ENCODE data around the gene TRDMT1. TPM values are rescaled to one million over a fixed set of nuclear protein-coding genes. Genes with fewer than 3 reads are reported as not detected.

The TRDMT1 gene
- total and polyA plus RNA-seq, 10 donors, result 1.6 to 40.0 (median 12.0) TPM

DNA sequence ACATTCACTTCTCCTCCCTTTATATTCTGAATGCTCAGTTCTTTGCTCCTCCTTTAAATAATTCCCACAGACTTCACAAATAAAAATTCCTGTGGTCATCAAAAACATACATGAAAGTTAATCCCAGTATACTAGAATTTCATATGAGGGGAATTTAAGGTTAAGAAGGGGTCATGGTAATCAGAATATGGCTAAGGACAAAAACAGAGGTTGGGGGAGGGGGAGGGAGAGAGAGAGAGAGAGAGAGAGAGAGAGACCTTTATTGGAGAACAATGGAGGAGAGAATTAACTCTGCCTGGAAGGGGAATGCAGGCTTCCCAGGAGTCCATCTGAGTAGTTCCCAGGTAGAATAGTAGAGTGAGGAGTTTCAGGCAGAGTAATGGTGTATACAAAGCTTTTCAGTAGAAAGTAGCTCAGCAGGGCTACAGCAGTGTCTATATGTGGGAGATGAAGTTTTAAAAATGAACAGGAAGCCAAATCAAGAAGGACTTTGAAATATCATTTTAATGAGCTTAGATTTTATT lies 66.7 kb downstream of the TRDMT1 start:
- Histone ChIP-seq H3K36me3 (no peaks in the 10 kb centered on the region), H3K27ac (no peak overlapping the region), H3K9me3 (no peaks in the 10 kb centered on the region), H3K4me3 (no peak overlapping the region), H3K27me3 (replicated peaks in 1 of 7) (no peaks in the 10 kb centered on the region), H3K4me1 (peaks cover 0 to 11% (median 0%) of the 10 kb centered on the region in 6 donors)
- intact Hi-C loops (cut with DNase I; ENCODE audit: low total_unique reads), result no loop called here
- no peak for DNase-seq
- no peak for TF ChIP-seq POLR2A (IDR thresholded peaks at IDR 0.05)
- no peak for TF ChIP-seq POLR2AphosphoS5 (IDR thresholded peaks at IDR 0.05)
- TF ChIP-seq CTCF (IDR thresholded peaks at IDR 0.05 in 8 of 11, conservative IDR thresholded peaks at IDR 0.05 in 3 of 11), result no peak

DNA sequence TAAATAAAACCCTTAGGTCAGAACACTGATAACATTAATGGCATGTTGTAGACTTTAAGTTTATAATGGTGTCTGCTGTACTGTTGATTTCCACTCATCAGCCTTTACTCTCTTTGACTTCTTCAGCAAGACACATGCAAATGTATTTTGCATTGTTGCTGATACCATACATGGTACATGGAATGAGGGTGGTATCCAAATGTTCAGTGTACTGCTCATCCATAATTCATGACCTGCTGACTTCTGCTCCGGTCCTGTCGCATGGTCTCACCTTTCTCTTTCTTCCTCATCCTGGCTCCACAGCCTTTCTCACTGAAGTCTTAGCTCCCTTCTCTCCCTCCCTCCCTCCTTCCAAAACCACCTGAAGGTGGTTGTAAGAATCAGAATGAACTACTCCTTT lies 67.2 kb downstream of the TRDMT1 start:
- 93 to 98% (median 95%) methylated on average over 2 of the region's 2 CpGs for WGBS, 5 donors
- no peak for DNase-seq
- Histone ChIP-seq H3K27me3 (replicated peaks in 1 of 7) (no peaks in the 10 kb centered on the region), H3K36me3 (no peaks in the 10 kb centered on the region), H3K4me3 (no peak overlapping the region), H3K4me1 (peaks cover 0 to 11% (median 0%) of the 10 kb centered on the region in 6 donors), H3K9me3 (no peaks in the 10 kb centered on the region), H3K27ac (no peak overlapping the region)
- intact Hi-C loops (cut with DNase I; ENCODE audit: low total_unique reads), result no loop called here
- TF ChIP-seq POLR2AphosphoS5 (IDR thresholded peaks at IDR 0.05) (no peak), POLR2A (IDR thresholded peaks at IDR 0.05) (no peak), CTCF (IDR thresholded peaks at IDR 0.05 in 8 of 11, conservative IDR thresholded peaks at IDR 0.05 in 3 of 11) (no peak)

DNA sequence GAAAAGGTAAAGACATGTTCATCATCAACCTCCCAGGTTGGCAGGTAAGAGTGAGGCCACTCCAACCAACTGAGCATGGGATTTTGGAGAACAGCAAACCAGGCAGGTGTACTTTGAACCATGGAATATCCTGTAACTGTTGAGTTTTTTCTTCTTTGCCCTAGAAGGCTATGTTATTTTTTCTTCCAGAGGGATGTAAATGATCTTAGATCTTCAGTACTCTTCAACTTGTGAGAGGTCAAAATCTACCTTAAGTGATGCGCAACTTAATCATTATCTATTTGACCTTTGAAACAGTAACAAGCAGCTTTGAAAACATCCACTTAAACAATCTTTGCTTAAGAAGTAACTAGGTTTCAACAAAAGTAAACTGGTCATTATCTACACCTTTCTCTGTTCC lies 71.7 kb downstream of the TRDMT1 start, which contains the start of gene CUBN:
CUBN (minus strand) TSS at position 71 of the 400 bp plus-strand sequence; CDS start at position 25, 46 bp downstream.
- H3K27ac ChIP-seq, result no peak within 1 kb of the TSS
- no peak for TF ChIP-seq POLR2AphosphoS5 (IDR thresholded peaks at IDR 0.05)
- TF ChIP-seq CTCF (IDR thresholded peaks at IDR 0.05 in 8 of 11, conservative IDR thresholded peaks at IDR 0.05 in 3 of 11), result no peak
- no peak for TF ChIP-seq POLR2A (IDR thresholded peaks at IDR 0.05)
- intact Hi-C loops (cut with DNase I; ENCODE audit: low total_unique reads), result no loop called here
- no peaks in the 10 kb centered on the region for H3K9me3 ChIP-seq
- H3K4me1 ChIP-seq, result peaks cover 0 to 16% (median 0%) of the 10 kb centered on the region in 6 donors
- WGBS, 5 donors, result 93 to 100% (median 97%) methylated on average over 1 of the region's 1 CpG
- H3K27me3 ChIP-seq (replicated peaks in 1 of 7), result no peaks in the 10 kb centered on the region
- no peak for DNase-seq
- no peaks in the 10 kb centered on the region for H3K36me3 ChIP-seq
- no peak within 1 kb of the TSS for H3K4me3 ChIP-seq

DNA sequence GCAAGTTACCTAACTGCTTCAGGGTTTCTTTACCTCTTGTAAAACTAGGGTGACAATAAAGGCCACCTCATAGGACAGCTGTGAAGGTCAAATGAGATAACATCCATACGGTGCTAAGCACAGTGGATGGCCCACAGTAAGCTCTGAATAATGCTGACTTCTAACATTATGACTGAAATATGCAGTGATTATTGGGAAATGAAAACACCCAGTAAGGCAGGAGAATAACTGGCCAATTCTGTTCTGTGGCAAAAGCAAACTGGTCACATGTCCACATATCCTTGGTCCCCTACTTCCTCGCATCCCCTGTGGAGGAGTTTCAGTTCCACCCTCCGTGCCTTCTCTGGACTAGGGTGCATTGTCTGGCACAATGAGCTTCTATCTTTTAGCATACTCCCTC lies 73.2 kb downstream of the TRDMT1 start:
- Histone ChIP-seq H3K27me3 (replicated peaks in 1 of 7) (no peaks in the 10 kb centered on the region), H3K4me1 (peaks cover 0 to 16% (median 0%) of the 10 kb centered on the region in 6 donors), H3K9me3 (no peaks in the 10 kb centered on the region), H3K36me3 (no peaks in the 10 kb centered on the region), H3K27ac (no peak overlapping the region), H3K4me3 (no peak overlapping the region)
- intact Hi-C loops (cut with DNase I; ENCODE audit: low total_unique reads), result no loop called here
- no peak for DNase-seq
- 69 to 90% (median 79%) methylated on average over 3 of the region's 3 CpGs for WGBS, 5 donors
- TF ChIP-seq POLR2A (IDR thresholded peaks at IDR 0.05) (no peak), CTCF (IDR thresholded peaks at IDR 0.05 in 8 of 11, conservative IDR thresholded peaks at IDR 0.05 in 3 of 11) (no peak), POLR2AphosphoS5 (IDR thresholded peaks at IDR 0.05) (no peak)
